PC-3 (cell line): ENCODE measurements around the gene BCL2L15.

Experiments
- CTCF ChIP-seq: fragments of 300-600 bp; sonication (generic); conservative IDR thresholded peaks from 2 replicates; pipeline ENCODE4 v1.5.1; 2017; ENCODE audit warnings: antibody characterized with exemption, low read depth, mild to moderate bottlenecking, low read length
- EZH2 ChIP-seq: fragments of 300-600 bp; sonication (generic); IDR thresholded peaks from one replicate; pipeline ENCODE4 v1.6.1; 2017; ENCODE audit warnings: antibody characterized with exemption, mild to moderate bottlenecking, low read length; ENCODE audit not compliant: unreplicated experiment
- EZH2phosphoT487 ChIP-seq: fragments of 300-600 bp; sonication (generic); IDR thresholded peaks from 2 replicates; pipeline ENCODE4 v1.6.1; 2018; ENCODE audit warnings: mild to moderate bottlenecking, antibody characterized with exemption, low read length, borderline replicate concordance

- TF ChIP-seq CTCF (no peak), EZH2 (no peak), EZH2phosphoT487 (no peak)
Measured at GRCh38 chr1:113856401-113856790, 31.0 kb downstream of the BCL2L15 start.
